DMS53 (cell line): Measurements from ENCODE around the gene MTTP.

Experiments
- DNase-seq: peaks from one replicate; lab custom pipeline; 2025; lab: John Stamatoyannopoulos, UW

The MTTP gene

DNA sequence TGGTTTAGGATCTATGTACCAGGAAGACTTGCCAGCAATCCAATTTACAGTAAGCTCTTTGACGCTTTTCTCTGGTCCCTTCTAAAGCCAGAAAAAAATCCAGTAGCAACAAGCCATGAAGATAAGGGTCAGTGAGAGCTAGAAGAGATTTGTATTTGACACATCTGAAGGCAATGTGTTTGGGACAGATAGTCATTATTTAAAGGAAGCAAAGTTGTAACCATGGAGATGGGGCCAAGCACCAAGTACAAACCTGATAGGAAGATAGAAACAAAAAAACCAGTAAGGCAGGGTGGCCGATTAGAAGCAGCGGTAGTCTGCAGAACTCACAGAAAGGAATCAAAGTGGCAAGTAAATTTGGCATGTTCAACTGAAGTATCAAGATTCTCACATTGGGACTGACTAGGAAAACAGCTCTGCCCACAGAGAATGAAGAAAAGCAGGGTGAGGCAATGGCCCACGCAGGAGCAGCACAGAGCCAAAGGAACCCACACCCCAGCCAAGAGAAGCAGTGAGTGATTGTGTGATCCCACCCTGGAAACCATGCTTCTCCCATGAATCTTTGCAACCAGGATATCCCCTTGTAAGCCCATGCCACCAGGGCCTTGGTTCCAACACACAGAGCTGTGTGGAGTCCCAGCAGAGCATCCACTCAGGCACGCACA lies 95.9 kb downstream of the MTTP start:
- DNase-seq = no peak
